Lung (tissue), 12 donors: Measurements from ENCODE around the gene SRPK2. TPM values are rescaled to one million over a fixed set of nuclear protein-coding genes. Genes with fewer than 3 reads are reported as not detected.
A peak's percentile ranks its signal among the peaks of the same experiment; 100 is the strongest.

ENCODE experiments used
- ATAC-seq: fragments of 200-7000 bp; cut with Tn5 transposase; one replicate; pipeline ENCODE4 v1.9.1; 2020; ENCODE audit warnings: moderate number of reproducible peaks; ENCODE audit not compliant: insufficient read depth, low FRiP score
- DNase-seq, 3 donors: peaks; one replicate each; pipeline ENCODE4 v3.0.0-alpha.2; 2013 to 2017
- H3K27ac ChIP-seq, 2 donors: one replicate each; pipeline ENCODE4 v1.5.1; 2013; ENCODE audit warnings: mild to moderate bottlenecking in 2 of 2, moderate library complexity in 2 of 2, control low read depth in 1 of 2, inconsistent platforms in 1 of 2, low read depth in 1 of 2, low read length in 1 of 2
- H3K27me3 ChIP-seq, 3 donors: one replicate each; pipeline ENCODE4 v1.5.1; 2013; ENCODE audit warnings: low read length in 2 of 3; ENCODE audit not compliant: control insufficient read depth in 3 of 3, insufficient read depth in 3 of 3
- H3K36me3 ChIP-seq, 4 donors: one replicate each; pipeline ENCODE4 v1.5.1; 2013; ENCODE audit warnings: low read length in 4 of 4, mild to moderate bottlenecking in 1 of 4, moderate library complexity in 1 of 4; ENCODE audit not compliant: control insufficient read depth in 4 of 4, insufficient read depth in 4 of 4
- H3K4me1 ChIP-seq, 5 donors: one replicate each; pipeline ENCODE4 v1.5.1; 2013; ENCODE audit warnings: low read length in 5 of 5, mild to moderate bottlenecking in 2 of 5, moderate library complexity in 1 of 5; ENCODE audit not compliant: control insufficient read depth in 5 of 5, insufficient read depth in 5 of 5
- H3K4me3 ChIP-seq: one replicate; pipeline ENCODE4 v1.5.1; 2013; ENCODE audit warnings: mild to moderate bottlenecking, control low read depth, moderate library complexity
- H3K9ac ChIP-seq, 2 donors: one replicate each; pipeline ENCODE4 v1.5.1; 2013; ENCODE audit warnings: low read length in 2 of 2, control low read depth in 1 of 2; ENCODE audit not compliant: insufficient read depth in 1 of 2
- H3K9me3 ChIP-seq, 4 donors: one replicate each; pipeline ENCODE4 v1.5.1; 2013; ENCODE audit warnings: low read length in 3 of 4, mild to moderate bottlenecking in 1 of 4, moderate library complexity in 1 of 4; ENCODE audit not compliant: control insufficient read depth in 4 of 4, insufficient read depth in 3 of 4
- CTCF ChIP-seq: IDR thresholded peaks from 2 replicates; pipeline ENCODE4 v1.5.1; 2012; ENCODE audit warnings: mild to moderate bottlenecking; ENCODE audit errors: control extremely low read depth, extremely low read depth
- WGBS, 2 donors: extraction: QIAGEN DNeasy Blood & Tissue Kit; methylation state at CpG; one replicate each; pipeline ENCODE4 v1.1.7; 2013; 5-methylcytosine and 5-hydroxymethylcytosine counted together
- polyA plus RNA-seq, 2 donors: library from polyadenylated mRNA; stranded (reverse); fragments of 200-250 nt; gene quantifications; one replicate each; pipeline ENCODE4 v1.2.1, GENCODE V29; 2013
- total RNA-seq, 2 donors: library from RNA; depleted of rRNA in 1 of 2; stranded (reverse); fragments of >200 nt in 1 of 2; gene quantifications; one replicate each; pipeline ENCODE4 v1.2.1, GENCODE V29; 2014 to 2021
- donor health status: control.
- donor health status: control.
- donor health status: Bipolar disorder and iron deficiency.
- donor health status: healthy.
- donor health status: DM: yes; HTN: yes; CAD: no.

SRPK2 gene
- total and polyA plus RNA-seq, 4 donors: 10.8 to 71.2 (median 23.2) TPM

GRCh38 chr7:105250239-105250638 lies 138.5 kb downstream of the SRPK2 start:
- TF ChIP-seq CTCF: no peak

GRCh38 chr7:105249216-105249615 lies 139.5 kb downstream of the SRPK2 start:
- H3K9me3 ChIP-seq: no peaks in the 10 kb centered on the region

More at GRCh38 chr7:105250239-105250638, 138.5 kb downstream of the SRPK2 start:
- no peak for DNase-seq
- Histone ChIP-seq H3K4me3 (no peak overlapping the region), H3K27ac (no peak overlapping the region), H3K9me3 (no peaks in the 10 kb centered on the region), H3K9ac (no peak overlapping the region), H3K36me3 (no peaks in the 10 kb centered on the region), H3K27me3 (no peaks in the 10 kb centered on the region), H3K4me1 (peaks cover 0 to 19% (median 8%) of the 10 kb centered on the region in 5 donors)
- WGBS, 2 donors: 95 to 97% methylated on average over 4 of the region's 4 CpGs
- ATAC-seq: no peak

GRCh38 chr7:105246679-105247078 lies 142.0 kb downstream of the SRPK2 start:
- H3K27ac ChIP-seq: no peak overlapping the region
- no peaks in the 10 kb centered on the region for H3K27me3 ChIP-seq
- H3K4me1 ChIP-seq: peaks cover 0 to 27% (median 8%) of the 10 kb centered on the region in 5 donors
- DNase-seq (no peak), ATAC-seq (no peak)
- H3K36me3 ChIP-seq: no peaks in the 10 kb centered on the region
- no peaks in the 10 kb centered on the region for H3K9me3 ChIP-seq
- no peak overlapping the region for H3K9ac ChIP-seq
- TF ChIP-seq CTCF: no peak
- no peak overlapping the region for H3K4me3 ChIP-seq

More at GRCh38 chr7:105249216-105249615, 139.5 kb downstream of the SRPK2 start:
- Histone ChIP-seq H3K4me3 (no peak overlapping the region), H3K36me3 (no peaks in the 10 kb centered on the region), H3K27me3 (no peaks in the 10 kb centered on the region), H3K27ac (no peak overlapping the region), H3K4me1 (peaks cover 0 to 27% (median 8%) of the 10 kb centered on the region in 5 donors), H3K9ac (no peak overlapping the region)
- no peak for TF ChIP-seq CTCF
- no peak for DNase-seq
- ATAC-seq: no peak

GRCh38 chr7:105246256-105246655 lies 142.5 kb downstream of the SRPK2 start:
- Histone ChIP-seq H3K27me3 (no peaks in the 10 kb centered on the region), H3K36me3 (no peaks in the 10 kb centered on the region), H3K27ac (no peak overlapping the region), H3K4me1 (peaks cover 0 to 27% (median 5%) of the 10 kb centered on the region in 5 donors), H3K9ac (peak overlapping the region in 1 of 2 donors; percentile 50), H3K4me3 (no peak overlapping the region), H3K9me3 (no peaks in the 10 kb centered on the region)
- no peak for TF ChIP-seq CTCF
- 75 to 79% methylated on average over 4 of the region's 4 CpGs for WGBS, 2 donors
- DNase-seq: peak in 1 of 3 donors; percentile 22
- ATAC-seq: no peak
